Stimulated activated CD8-positive, alpha-beta memory T cell treated with anti-CD3 and anti-CD28 coated beads, Interleukin-15, amount 100 ng/mL, for 24 hours (primary cell): Measurements from ENCODE around the gene UPK3B.
"Not testable (repeated sequence)": the region's sequence is repeated elsewhere in the genome, so short reads cannot be mapped to it uniquely, and the experiment has no call there.

Source experiments
- DNase-seq: peaks from one replicate; pipeline ENCODE4 v3.0.0-alpha.2; 2020; ENCODE audit warnings: low read depth

UPK3B gene

GRCh38 chr7:76492139-76492538 is 18.2 kb upstream of the UPK3B start:
- not testable (repeated sequence) for DNase-seq

DNA sequence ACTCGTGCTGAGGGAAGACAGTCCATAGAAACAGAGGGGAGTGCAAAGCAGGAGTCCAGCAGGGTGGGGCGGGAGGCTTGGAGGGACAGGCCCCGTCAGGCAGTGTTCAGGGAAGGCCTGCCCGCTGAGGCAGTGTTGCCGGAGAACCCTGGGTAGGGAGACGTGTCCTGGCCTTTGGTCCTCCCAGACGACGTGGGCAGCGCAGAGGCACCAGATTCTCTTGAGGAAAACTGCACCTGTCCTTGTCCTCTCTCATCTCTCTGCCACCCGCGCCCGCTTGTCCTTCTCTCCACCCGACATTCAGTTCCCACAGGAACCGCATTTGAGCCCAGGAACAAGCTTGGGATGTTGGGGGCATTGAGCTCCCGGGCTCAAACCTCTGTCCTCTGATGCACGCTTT is 14.6 kb upstream of the UPK3B start:
- DNase-seq: not testable (repeated sequence)

DNA sequence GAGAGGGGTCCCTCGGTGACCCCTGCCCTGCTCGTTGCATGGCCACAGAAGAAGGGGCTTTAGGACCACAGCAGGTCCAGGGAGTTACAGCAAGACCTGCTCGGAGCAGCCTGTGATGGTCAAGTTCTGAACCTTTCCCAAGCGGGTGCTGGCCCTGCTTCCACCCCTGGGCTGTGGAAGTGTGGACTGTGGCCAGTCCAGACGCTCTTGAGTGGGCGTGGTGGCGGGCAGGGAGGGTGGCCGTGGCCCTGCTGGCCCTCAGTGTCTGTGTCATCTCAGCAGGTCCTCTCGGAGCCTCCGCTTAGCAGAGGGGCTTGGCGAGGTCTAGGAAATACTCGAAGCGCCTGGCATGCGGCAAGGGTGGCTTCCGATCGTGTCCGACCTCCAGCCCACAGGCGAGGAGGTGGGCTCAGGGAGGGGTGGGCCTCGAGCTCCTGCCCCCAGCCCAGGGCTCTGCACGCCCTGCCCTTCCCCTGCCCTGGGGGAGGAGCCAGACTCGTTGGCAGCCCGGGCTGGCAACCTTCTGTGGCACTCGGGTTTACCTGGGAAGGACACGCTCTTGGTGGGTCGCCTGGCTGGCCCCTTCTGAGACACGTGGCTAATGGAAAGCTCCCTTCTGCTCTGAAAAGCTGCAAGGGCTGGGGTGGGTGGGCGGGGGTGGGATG is 12.3 kb upstream of the UPK3B start:
- not testable (repeated sequence) for DNase-seq

DNA sequence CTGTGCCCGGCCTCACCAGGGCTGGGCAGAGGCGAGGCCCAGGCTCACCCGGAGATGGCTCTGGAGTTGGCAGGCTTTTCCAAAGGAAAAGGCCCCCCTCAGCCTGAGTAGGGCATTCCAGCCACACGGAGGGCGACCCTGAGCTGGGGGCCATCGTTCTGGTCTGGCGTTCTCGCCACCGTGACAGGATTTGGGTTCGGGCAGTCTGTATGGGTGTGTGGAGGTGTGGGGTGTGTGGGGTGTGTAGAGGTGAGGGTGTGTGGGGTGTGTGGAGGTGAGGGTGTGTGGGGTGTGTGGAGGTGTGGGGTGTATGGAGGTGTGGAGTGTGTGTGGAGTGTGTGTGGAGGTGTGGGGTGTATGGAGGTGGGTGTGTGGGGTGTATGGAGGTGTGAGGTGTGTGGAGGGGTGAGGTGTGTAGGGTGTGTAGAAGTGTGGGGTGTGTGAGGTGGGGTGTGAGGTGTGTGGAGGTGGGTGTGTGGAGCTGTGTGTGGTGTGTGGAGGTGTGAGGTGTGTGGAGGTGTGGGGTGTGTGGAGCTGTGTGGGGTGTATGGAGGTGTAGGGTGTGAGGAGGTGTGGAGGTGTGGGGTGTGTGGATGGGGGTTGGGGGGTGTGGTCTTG is 11.7 kb upstream of the UPK3B start:
- DNase-seq: not testable (repeated sequence)

DNA sequence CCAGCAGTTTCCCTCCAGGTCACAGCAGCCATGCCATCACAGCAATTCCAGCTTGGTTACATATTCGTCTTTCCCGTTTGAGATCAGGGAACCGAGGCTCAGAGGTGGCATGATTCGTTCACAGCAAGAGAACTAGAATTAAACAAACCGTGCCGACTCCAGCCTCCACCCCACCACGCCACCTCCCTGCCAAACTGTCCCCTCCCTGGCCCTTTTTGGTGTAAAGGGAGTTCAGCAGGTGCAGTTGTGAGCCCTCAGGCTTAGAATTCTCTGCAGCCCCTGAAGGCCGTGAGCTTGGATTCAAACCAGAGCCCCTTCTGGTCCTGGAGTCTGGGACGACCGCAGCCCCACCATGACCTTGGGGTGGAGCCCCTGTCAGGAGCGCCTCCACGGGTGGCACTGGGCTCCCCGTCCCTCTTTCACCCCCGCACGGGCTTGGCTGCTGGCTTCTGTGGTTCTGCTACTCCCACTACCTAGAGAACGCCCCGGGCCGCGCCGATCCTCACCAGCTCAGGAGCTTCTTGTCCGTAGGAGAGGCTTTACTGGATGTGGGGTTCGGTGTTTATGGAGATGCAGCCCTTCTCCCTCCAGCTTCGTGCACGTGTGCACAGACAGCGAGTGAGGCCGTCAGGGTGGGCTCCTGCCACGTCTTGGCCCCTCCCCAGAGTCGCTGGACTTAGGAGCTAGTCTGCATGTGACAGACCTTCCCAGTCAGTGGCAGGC is 11.0 kb upstream of the UPK3B start:
- DNase-seq: not testable (repeated sequence)

- not testable (repeated sequence) for DNase-seq
Measured at GRCh38 chr7:76499924-76500241, 10.5 kb upstream of the UPK3B start.

GRCh38 chr7:76502224-76502623 is 8.1 kb upstream of the UPK3B start:
- not testable (repeated sequence) for DNase-seq

GRCh38 chr7:76502836-76503235 is 7.5 kb upstream of the UPK3B start:
- not testable (repeated sequence) for DNase-seq

GRCh38 chr7:76503244-76503643 is 7.1 kb upstream of the UPK3B start:
- not testable (repeated sequence) for DNase-seq

DNA sequence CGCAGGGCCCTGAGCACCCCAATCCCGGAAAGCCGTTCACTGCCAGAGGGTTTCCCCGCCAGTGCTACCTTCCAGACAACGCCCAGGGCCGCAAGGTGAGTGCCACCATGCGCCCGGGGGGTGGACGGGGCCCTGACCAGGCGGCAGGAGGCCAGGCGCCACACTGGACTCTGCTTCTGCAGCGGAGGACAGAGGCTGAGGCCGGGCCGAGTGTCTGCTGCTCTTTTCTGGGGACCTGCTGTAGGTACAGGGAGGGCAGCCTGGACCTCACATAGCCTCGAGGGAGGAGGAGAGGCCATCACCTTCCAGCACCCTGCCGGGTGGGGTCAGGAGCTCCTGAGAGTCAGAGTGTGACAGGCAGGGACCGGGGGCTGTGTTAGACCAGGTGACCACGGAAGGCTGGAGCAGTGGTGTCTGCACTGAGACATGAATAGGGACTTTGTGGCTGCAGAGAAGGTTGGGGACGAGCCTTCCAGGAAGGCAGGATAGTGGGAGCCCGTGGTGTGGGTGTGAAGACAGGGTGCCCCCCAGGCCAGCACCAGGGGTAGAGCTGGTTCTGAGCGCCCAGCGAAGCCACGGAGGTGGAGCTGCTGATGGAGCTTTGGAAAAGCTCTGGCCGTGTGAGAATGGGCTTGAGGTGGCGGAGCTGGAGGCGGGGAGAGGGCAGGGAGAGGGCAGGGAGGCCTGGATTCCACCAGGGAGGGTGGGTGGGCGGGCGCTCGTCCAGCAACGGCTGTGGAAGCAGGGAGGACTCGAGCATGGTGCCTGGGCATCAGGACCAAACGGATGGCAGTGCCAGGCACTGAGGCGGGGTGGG is 5.8 kb upstream of the UPK3B start:
- not testable (repeated sequence) for DNase-seq

DNA sequence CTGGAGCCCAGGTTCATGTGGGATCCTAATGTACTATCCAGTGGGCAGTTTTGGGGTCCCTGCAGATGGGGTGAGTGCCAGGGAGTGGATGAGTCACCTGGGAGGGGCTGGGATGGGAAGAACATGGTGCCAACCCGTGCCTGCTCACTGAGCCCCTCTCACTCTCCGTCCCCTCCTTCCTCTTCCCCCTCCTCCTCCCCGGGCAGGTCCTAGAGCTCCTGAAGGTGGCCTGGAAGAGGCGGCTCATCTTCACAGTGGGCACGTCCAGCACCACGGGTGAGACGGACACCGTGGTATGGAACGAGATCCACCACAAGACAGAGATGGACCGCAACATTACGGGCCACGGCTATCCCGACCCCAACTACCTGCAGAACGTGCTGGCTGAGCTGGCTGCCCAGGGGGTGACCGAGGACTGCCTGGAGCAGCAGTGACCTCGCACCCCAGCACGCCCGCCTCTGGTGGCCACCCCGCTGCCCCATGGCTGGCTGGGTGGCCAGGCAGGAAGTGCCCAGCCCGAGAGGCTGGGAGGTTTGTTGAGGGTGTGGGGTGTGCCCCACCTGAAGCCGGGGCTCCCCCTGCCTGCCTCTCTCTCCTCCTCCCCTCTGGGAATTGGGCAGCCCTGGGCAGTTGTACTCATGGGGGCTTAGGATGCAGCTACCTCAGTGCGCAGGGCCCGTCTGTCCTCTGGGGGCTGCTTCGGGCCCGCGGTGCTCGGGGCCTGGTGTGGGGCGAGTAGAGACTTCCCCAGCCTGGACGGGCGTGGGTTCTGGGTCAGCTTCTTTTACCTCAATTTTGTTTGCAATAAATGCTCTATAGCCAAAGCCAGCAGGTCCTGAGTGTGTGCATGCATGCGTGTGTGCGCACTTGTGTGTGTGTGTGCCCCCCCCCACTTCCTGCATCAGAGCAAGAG is 4.9 kb upstream of the UPK3B start:
- no peak for DNase-seq

- no peak for DNase-seq
Measured at GRCh38 chr7:76506081-76506440, 4.3 kb upstream of the UPK3B start.

GRCh38 chr7:76506643-76507042 is 3.7 kb upstream of the UPK3B start:
- DNase-seq: not testable (repeated sequence)

GRCh38 chr7:76507723-76508406 is 2.5 kb upstream of the UPK3B start:
- DNase-seq: no peak

- DNase-seq: not testable (repeated sequence)
Measured at GRCh38 chr7:76511200-76511910, 1.0 kb downstream of the UPK3B start.

- not testable (repeated sequence) for DNase-seq
Measured at GRCh38 chr7:76511911-76512885, 1.8 kb downstream of the UPK3B start.

DNA sequence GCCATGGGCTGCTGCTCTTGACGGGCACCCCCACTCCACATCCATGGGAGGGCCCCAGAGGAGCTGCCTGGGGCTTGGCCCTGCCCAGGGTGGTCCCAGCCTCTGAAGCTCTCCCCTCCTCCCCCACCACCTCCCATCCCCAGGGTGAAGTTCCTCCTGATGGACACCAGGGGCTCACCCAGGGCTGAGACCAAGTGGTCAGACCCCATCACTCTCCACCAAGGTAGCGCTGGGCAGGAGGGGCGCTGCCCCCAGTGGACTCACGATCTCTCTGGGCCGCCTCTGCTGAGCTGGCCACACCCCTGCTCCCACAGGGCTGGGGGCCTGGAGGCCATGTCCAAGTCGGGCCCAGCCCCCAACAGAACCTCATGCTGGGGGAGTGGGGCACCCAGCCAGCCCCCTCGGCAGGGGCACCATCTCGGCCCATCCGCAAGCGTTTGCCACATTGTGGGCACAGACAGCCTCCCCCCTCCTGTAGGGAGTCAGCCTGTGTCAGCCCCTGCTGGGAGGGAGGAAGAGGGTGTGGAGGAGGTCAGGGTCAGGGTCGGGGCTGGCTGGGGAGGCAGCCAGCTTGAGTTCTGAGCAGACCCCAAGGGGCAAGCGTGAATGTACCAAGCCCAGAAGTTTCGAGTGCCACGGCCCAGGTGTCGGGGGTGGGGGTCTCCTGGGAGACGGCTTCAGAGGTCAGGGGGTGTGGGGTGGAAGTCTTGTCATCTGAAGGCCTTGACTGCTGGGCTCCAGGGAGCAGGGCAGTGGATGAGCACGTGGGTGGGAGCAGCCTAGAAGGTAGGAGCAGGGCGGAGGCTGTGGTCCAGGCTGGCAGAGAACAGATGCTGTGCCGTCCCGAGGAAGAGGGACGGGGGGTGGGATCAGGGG is 2.8 kb downstream of the UPK3B start:
- no peak for DNase-seq
